Umbilical cord (tissue), 2 donors: ENCODE measurements around the gene MSANTD1. TPM values are rescaled to one million over a fixed set of nuclear protein-coding genes. Genes with fewer than 3 reads are reported as not detected.
A peak's percentile ranks its signal among the peaks of the same experiment; 100 is the strongest.

ENCODE experiments used
- DNase-seq: peaks from one replicate; pipeline ENCODE4 v3.0.0-alpha.2; 2015; ENCODE audit warnings: low spot score
- total RNA-seq: library from RNA; depleted of rRNA; stranded (reverse); fragments of >200 nt; gene quantifications from one replicate; pipeline ENCODE4 v1.2.3, GENCODE V29; 2014; ENCODE audit warnings: low replicate concordance; ENCODE audit not compliant: insufficient read depth

The MSANTD1 gene
- total RNA-seq = 10.6 TPM

DNA sequence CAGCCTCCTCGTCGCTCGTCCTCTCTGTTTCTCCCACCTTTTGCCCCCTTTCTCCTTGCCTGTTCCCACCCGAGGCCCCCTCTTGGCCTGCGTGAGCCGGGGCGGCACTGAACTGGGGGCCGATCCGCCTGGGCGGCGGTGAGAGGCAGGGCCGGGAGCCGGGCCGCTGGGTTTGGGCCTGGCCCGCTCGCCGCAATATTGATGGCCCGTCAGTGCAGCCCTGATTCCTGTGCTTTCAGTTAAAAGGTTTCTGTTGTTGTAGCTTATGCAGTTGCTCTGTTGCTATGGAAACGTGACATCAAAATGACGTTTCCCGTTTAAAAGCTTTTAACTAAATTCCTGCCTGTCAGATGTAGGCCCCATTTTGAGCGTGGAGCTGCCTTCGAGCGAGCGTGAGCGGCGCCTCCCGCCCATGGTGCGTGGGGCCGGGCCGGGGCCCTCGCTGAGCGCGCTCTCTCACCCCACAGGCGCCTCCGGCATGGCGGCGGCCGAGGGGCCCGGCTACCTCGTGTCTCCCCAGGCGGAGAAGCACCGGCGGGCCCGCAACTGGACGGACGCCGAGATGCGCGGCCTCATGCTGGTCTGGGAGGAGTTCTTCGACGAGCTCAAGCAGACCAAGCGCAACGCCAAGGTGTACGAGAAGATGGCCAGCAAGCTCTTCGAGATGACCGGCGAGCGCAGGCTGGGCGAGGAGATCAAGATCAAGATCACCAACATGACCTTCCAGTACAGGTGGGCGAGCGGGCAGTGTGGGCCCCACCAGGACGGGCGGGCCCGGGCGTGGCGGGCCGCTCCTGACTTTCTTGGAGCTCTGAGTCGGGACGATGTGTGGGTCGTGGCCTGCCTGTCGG, at the start of gene MSANTD1:
Gene MSANTD1 (plus strand): TSS at position 349 of the 851 bp plus-strand sequence. CDS start 64 bp downstream, at position 413.
- DNase-seq = peak; percentile 79

- DNase-seq = no peak
Observed at GRCh38 chr4:3199653-3200422, 49.1 kb upstream of the MSANTD1 start.

GRCh38 chr4:3200423-3201090, 48.4 kb upstream of the MSANTD1 start:
- no peak for DNase-seq

DNA sequence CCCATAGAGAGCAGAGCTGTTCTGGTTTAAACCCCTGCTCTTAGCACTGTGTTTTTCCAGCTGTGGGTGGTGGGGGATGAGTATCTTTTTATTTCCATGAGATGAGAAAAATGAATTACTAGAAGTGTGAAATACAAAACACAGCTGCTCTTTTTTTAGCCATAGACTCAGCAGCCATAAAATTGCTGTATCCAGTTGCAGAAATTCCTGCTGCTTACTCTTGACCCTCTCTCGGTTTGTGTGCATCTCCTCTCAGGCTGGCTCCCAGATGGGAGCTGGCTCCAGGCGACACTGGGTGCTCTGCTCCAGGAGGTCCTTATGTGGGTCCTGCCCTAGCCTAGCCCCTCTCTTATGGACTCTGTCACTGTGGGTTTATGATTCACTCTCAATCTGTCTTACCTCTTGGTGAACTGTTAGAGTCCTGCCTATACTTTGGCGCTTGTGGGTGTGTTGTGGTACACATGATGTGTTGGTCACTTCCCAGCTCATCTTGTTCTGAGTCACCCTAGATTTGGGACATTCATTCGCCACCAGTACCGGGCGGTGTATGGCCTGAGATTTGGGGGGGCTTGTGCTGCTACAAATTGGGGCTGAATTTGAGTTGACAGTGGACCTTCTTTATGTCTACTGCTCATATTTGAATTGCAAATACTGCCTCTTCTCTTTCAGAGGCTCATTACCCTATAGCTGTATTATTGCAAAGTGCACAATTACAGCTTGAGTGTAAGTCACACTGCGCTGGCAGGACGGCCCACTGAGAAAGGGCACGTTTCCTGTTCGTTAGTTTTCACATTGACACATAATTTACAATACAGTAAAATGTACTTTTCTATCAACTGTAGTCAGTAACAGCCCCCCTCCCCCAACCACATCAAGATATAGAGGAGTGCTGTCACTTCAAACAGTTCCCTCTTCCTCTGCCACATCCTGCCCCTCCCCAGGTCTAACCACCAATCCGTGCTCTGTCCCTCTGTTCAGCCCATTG, 46.9 kb upstream of the MSANTD1 start:
- peak; percentile 39 for DNase-seq

- DNase-seq = peak; percentile 37
Observed at GRCh38 chr4:3202836-3203820, 45.8 kb upstream of the MSANTD1 start.

GRCh38 chr4:3203971-3204431, 45.0 kb upstream of the MSANTD1 start:
- DNase-seq = peak; percentile 51

DNA sequence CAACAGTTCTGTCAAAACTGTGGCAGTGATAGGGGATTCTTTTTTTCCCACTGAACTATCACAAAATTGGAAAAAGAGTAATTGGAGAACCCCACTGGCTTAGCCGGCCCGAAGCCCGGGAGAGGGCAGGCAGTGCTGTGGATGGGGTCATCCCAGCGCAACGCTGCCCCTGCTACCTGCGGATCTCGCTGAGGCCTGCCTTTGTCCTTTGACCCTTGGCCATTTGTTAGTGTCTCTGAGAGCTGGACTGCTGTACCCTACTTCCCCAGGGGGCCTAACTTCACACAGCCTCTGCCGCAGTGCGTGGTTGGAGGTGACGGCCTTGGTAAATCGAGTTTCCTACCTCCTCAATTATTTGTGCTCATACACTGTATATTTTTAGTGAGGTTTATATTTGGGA, 43.0 kb upstream of the MSANTD1 start:
- DNase-seq = no peak

DNA sequence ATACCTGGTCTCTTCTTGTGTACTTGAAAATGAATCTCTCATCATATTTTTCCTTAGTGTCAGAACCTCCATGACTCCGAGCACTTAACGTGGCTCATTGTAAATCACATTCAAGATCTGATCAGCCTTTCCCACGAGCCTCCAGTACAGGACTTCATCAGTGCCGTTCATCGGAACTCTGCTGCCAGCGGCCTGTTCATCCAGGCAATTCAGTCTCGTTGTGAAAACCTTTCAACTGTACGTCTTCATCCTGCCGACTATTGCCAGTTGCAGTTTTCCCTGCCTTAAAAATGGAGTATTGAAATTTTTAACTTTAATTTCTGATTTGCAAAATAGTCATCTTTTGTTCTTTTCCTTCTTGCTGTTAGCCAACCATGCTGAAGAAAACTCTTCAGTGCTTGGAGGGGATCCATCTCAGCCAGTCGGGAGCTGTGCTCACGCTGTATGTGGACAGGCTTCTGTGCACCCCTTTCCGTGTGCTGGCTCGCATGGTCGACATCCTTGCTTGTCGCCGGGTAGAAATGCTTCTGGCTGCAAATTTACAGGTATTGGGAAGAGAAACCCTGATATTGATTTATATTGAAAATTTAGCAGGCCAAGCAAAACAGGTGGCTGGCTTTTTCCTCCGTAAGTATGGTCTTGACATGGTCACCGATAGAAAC, 42.4 kb upstream of the MSANTD1 start:
- no peak for DNase-seq

DNA sequence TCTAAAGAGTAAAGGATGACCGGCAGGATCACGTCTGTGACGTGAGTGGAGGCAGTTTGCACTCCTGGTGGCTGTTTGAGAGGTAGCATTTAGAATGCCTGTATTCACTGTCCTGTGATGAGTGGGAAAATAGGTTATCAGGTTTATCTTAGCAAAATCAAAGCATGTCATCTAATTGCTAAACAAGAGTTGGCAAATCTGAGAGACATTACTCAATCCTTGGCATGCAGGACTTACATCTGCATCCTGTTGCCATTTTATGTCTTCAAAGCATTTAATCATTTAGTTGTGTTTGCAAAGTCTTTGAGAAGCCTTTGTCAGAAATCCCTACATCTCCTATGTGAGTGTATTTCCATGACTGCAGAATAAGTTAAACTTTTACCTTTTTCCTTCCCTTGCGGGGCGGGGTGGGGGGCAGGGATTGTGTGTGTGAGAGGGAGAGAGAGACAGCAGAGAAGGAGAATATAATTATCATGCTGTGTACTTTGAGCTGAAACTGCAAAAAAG, 41.4 kb upstream of the MSANTD1 start:
- no peak for DNase-seq

GRCh38 chr4:3208826-3209225, 40.1 kb upstream of the MSANTD1 start:
- DNase-seq = no peak

DNA sequence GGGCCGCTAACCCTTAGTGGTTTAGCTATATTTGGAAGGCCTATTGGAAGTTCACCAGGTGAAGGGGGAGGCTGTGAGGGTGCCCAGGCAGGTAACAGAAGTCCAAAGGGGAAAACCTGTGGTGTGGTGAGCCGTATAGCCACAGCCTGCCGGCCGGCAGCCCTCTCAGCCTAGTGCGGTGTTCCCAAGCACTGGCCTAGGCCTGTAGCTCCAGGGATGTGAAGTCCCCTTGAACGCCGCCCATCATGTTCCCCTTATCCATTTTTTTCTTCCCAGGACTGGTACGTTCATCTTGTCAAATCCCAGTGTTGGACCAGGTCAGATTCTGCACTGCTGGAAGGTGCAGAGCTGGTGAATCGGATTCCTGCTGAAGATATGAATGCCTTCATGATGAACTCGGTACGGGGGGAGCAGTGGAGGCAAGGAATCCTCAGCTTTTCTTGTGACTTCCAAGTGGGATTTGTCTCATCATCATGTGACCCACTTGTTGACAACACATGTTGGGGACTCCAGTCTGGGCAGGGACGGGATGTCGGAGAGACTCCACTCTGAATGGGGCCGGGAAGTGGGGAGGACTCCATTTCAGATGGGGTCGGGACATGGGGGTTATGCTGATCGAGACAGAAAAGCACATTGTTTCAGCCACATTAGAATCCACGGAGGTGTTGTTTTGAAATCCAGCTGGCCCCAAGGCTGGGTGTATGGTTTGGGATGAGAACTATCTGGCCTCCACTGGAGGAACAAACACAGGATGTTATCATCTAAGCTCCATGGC, 39.2 kb upstream of the MSANTD1 start:
- DNase-seq = no peak

- DNase-seq = no peak
Observed at GRCh38 chr4:3210467-3210866, 38.5 kb upstream of the MSANTD1 start.

DNA sequence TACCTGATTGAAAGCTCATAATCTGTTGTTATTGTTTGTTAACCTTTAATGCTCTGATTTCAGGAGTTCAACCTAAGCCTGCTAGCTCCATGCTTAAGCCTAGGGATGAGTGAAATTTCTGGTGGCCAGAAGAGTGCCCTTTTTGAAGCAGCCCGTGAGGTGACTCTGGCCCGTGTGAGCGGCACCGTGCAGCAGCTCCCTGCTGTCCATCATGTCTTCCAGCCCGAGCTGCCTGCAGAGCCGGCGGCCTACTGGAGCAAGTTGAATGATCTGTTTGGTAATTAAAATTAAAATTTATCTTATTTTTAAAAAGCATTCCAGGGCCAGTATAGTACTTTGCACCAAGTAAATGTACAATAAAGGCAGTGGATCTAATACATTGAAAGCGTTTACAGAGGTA, 37.1 kb upstream of the MSANTD1 start:
- DNase-seq = no peak

- DNase-seq = no peak
Observed at GRCh38 chr4:3212391-3213105, 36.4 kb upstream of the MSANTD1 start.

- no peak for DNase-seq
Observed at GRCh38 chr4:3213106-3213425, 35.9 kb upstream of the MSANTD1 start.

GRCh38 chr4:3213661-3214250, 35.2 kb upstream of the MSANTD1 start:
- no peak for DNase-seq

- DNase-seq = no peak
Observed at GRCh38 chr4:3215256-3215655, 33.7 kb upstream of the MSANTD1 start.
